ENCODE results near the gene PCDHAC2. TPM values are rescaled to one million over a fixed set of nuclear protein-coding genes. Genes with fewer than 3 reads are reported as not detected.

The PCDHAC2 gene
- total RNA-seq, 2 experiments from 2014 or later = not detected

DNA sequence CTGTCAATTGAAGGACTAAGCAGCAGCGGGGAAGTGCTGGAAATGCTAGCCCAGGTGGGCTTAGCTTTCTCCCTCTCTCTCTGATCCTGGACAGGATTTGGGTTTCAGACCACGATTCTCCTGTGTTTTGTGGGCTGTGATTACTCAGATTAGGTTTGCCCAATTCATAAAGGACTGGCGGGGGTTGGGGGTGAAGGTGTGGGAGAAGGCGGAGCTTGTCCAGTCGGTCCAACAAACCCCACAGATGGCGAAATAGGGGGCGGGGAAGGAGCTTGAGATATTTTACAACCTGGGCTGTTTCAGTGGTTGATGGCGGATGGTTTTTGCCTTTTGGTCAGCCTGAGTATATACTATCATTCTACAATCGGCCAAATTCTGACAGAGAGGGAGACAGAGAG, 35.2 kb downstream of the PCDHAC2 start:
- Mint-ChIP-seq H3K27ac (no peak overlapping the region), H3K4me1 (no peaks in the 10 kb centered on the region), H3K36me3 (ENCODE audit: low read depth) (no peaks in the 10 kb centered on the region), H3K9me3 (no peaks in the 10 kb centered on the region), H3K4me3 (no peak overlapping the region), H3K27me3 (peaks cover 9% of the 10 kb centered on the region)
- POLR2A ChIA-PET = no interaction called here
- no peak for DNase-seq
- CTCF ChIA-PET = no interaction called here

DNA sequence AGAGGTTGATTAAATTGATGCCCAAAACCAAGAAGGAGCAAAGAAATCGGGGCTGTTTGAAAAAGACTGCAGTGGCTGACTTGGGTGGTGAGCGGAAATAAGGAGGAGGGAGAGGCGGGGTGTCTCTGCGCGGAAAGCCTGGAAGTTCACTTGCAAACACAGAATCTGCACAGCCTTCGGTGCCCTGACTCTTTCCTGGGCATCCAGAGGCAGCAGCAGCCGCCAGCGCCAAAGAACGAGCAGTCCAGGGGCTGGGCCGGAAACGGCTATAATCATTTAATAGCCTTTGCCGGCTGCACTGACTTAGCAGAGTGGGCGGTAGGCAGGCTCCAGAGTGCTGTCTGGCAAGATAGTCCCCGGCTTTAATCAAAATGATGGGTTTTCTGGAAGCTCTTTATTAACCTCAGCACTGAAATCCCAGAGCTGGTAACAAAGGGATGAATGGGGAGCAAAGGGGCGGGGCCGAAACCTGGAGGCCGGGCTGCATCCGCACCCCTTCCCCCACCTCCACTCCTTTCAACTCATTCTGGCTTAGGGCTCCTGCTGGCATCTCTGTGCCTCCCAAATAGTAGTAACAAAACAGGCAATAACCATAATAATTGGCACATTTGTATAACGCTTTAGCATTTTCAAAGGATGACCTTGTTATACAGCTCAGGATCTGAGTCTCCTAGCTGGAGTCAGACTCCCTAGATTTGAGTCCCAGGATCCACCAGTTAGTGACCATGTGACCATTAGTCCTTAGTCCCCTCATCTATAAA, 35.7 kb downstream of the PCDHAC2 start:
- POLR2A ChIA-PET = no interaction called here

GRCh38 chr5:141002605-141002965, 36.3 kb downstream of the PCDHAC2 start:
- Mint-ChIP-seq H3K36me3 (ENCODE audit: low read depth) (no peaks in the 10 kb centered on the region), H3K4me3 (no peak overlapping the region), H3K9me3 (no peaks in the 10 kb centered on the region), H3K27ac (no peak overlapping the region), H3K27me3 (peaks cover 9% of the 10 kb centered on the region), H3K4me1 (no peaks in the 10 kb centered on the region)
- CTCF ChIA-PET = no interaction called here
- DNase-seq = no peak
- POLR2A ChIA-PET = no interaction called here

More for the DNA sequence above, 35.7 kb downstream of the PCDHAC2 start:
- no peak overlapping the region for H3K27ac Mint-ChIP-seq
- no peak overlapping the region for H3K4me3 Mint-ChIP-seq
- H3K9me3 Mint-ChIP-seq = no peaks in the 10 kb centered on the region
- H3K4me1 Mint-ChIP-seq = no peaks in the 10 kb centered on the region
- CTCF ChIA-PET = no interaction called here
- H3K27me3 Mint-ChIP-seq = peaks cover 9% of the 10 kb centered on the region
- no peaks in the 10 kb centered on the region for H3K36me3 Mint-ChIP-seq (ENCODE audit: low read depth)
- no peak for DNase-seq

DNA sequence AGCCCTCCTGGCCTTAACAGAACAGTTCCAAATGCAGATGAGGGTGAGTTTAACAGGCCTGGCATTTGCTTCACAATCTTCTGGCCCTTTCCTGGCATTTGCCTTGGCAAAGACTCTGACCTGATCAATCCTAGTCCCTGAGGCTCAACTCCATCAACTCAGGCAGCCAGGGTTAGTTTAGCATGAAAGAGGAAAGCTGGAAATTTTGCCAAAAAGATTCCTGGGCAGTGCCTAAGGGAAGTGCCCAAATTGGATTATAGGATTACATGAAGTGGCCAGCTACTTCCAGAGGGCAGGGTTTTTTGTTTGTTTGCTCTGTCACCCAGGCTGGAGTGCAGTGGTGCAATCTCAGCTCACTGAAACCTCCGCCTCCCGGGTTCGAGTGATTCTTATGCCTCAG, 36.8 kb downstream of the PCDHAC2 start:
- Mint-ChIP-seq H3K27me3 (peaks cover 9% of the 10 kb centered on the region), H3K27ac (no peak overlapping the region), H3K4me1 (no peaks in the 10 kb centered on the region), H3K36me3 (ENCODE audit: low read depth) (no peaks in the 10 kb centered on the region), H3K9me3 (no peaks in the 10 kb centered on the region), H3K4me3 (no peak overlapping the region)
- ChIA-PET POLR2A (no interaction called here), CTCF (no interaction called here)
- no peak for DNase-seq

- no peaks in the 10 kb centered on the region for H3K4me1 Mint-ChIP-seq
- H3K9me3 Mint-ChIP-seq = no peaks in the 10 kb centered on the region
- DNase-seq = no peak
- ChIA-PET POLR2A (no interaction called here), CTCF (no interaction called here)
- no peak overlapping the region for H3K27ac Mint-ChIP-seq
- H3K27me3 Mint-ChIP-seq = peaks cover 9% of the 10 kb centered on the region
- H3K36me3 Mint-ChIP-seq (ENCODE audit: low read depth) = no peaks in the 10 kb centered on the region
- no peak overlapping the region for H3K4me3 Mint-ChIP-seq
These were observed 37.7 kb downstream of the PCDHAC2 start for GRCh38 chr5:141003791-141004611.

DNA sequence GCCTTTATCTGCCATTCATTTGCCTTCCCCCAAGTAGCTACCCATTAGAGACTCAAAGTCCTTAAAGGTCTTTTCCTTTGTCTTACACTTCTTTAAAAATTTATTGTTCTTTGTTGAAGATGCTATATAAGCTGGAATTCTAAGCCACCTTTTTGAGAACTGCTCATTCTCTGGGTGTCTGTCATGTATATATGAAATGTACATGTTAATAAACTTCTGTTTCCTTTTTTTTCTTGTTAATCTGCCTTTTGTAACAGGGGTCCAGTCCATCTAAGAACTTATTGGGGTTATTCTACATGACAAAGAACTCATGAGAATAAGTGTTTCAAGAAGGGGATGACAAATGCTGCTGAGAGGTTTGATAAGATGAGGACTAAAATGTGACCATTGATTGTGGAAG, 41.5 kb downstream of the PCDHAC2 start:
- H3K9me3 Mint-ChIP-seq = no peaks in the 10 kb centered on the region
- POLR2A ChIA-PET = no interaction called here
- no peaks in the 10 kb centered on the region for H3K27me3 Mint-ChIP-seq
- H3K27ac Mint-ChIP-seq = no peak overlapping the region
- CTCF ChIA-PET = no interaction called here
- H3K4me3 Mint-ChIP-seq = no peak overlapping the region
- H3K36me3 Mint-ChIP-seq (ENCODE audit: low read depth) = no peaks in the 10 kb centered on the region
- no peaks in the 10 kb centered on the region for H3K4me1 Mint-ChIP-seq
- DNase-seq = no peak

GRCh38 chr5:141010047-141010793, 43.9 kb downstream of the PCDHAC2 start:
- Mint-ChIP-seq H3K4me1 (no peaks in the 10 kb centered on the region), H3K27ac (no peak overlapping the region), H3K27me3 (no peaks in the 10 kb centered on the region), H3K36me3 (ENCODE audit: low read depth) (no peaks in the 10 kb centered on the region), H3K4me3 (no peak overlapping the region), H3K9me3 (no peaks in the 10 kb centered on the region)
- ChIA-PET CTCF (no interaction called here), POLR2A (no interaction called here)
- DNase-seq = no peak

- Mint-ChIP-seq H3K9me3 (no peaks in the 10 kb centered on the region), H3K36me3 (ENCODE audit: low read depth) (no peaks in the 10 kb centered on the region), H3K27me3 (no peaks in the 10 kb centered on the region), H3K4me1 (no peaks in the 10 kb centered on the region), H3K4me3 (no peak overlapping the region), H3K27ac (no peak overlapping the region)
- POLR2A ChIA-PET = no interaction called here
- no peak for DNase-seq
- CTCF ChIA-PET = no interaction called here
These were observed 51.7 kb downstream of the PCDHAC2 start for GRCh38 chr5:141017943-141018342.

Other genes with a start within 250 kb of the PCDHAC2 start
- not detected for gene PCDHA1, start 180.3 kb upstream of the PCDHAC2 start, total RNA-seq
- gene PCDHA2, start 171.6 kb upstream of the PCDHAC2 start, total RNA-seq = not detected
- not detected for gene PCDHA3, start 165.4 kb upstream of the PCDHAC2 start, total RNA-seq
- not detected for gene PCDHA4, start 159.4 kb upstream of the PCDHAC2 start, total RNA-seq
- not detected for gene PCDHA5, start 144.9 kb upstream of the PCDHAC2 start, total RNA-seq
- not detected for gene PCDHA6, start 138.5 kb upstream of the PCDHAC2 start, total RNA-seq
- not detected for gene PCDHA7, start 132.2 kb upstream of the PCDHAC2 start, total RNA-seq
- gene PCDHA8, start 125.3 kb upstream of the PCDHAC2 start, total RNA-seq = not detected
- not detected for gene PCDHA9, start 118.1 kb upstream of the PCDHAC2 start, total RNA-seq
- gene PCDHA10, start 110.6 kb upstream of the PCDHAC2 start, total RNA-seq = not detected
- not detected for gene PCDHA11, start 97.5 kb upstream of the PCDHAC2 start, total RNA-seq
- gene PCDHA12, start 91.2 kb upstream of the PCDHAC2 start, total RNA-seq = not detected
- gene PCDHA13, start 84.4 kb upstream of the PCDHAC2 start, total RNA-seq = not detected
- not detected for gene PCDHAC1, start 40.2 kb upstream of the PCDHAC2 start, total RNA-seq
- not detected for gene PCDHB1, start 84.9 kb downstream of the PCDHAC2 start, total RNA-seq
- gene PCDHB2, start 128.1 kb downstream of the PCDHAC2 start, total RNA-seq = under 1 TPM in 1 of 2 experiments, not detected in 1; 0.20 TPM
- gene PCDHB3, start 134.0 kb downstream of the PCDHAC2 start, total RNA-seq = not detected
- not detected for gene PCDHB4, start 155.3 kb downstream of the PCDHAC2 start, total RNA-seq
- not detected for gene PCDHB5, start 168.7 kb downstream of the PCDHAC2 start, total RNA-seq
- gene PCDHB6, start 183.6 kb downstream of the PCDHAC2 start, total RNA-seq = not detected
- gene PCDHB7, start 206.2 kb downstream of the PCDHAC2 start, total RNA-seq = not detected
- gene PCDHB8, start 211.3 kb downstream of the PCDHAC2 start, total RNA-seq = not detected
- not detected for gene PCDHB16, start 215.9 kb downstream of the PCDHAC2 start, total RNA-seq
- not detected for gene PCDHB9, start 220.7 kb downstream of the PCDHAC2 start, total RNA-seq
- not detected for gene PCDHB10, start 225.9 kb downstream of the PCDHAC2 start, total RNA-seq
- not detected for gene PCDHB11, start 233.2 kb downstream of the PCDHAC2 start, total RNA-seq
- not detected for gene PCDHB12, start 242.2 kb downstream of the PCDHAC2 start, total RNA-seq
- not detected for gene PCDHB13, start 247.4 kb downstream of the PCDHAC2 start, total RNA-seq